NT2/D1 (cell line): ENCODE results near the gene PRRG3.
A peak's percentile ranks its signal among the peaks of the same experiment; 100 is the strongest.

Source experiments
- DNase-seq: peaks from one replicate; pipeline ENCODE4 v3.0.0-alpha.2; 2011; ENCODE audit warnings: low read depth, low spot score
- H3K27me3 ChIP-seq: 2 replicates; pipeline ENCODE4 v1.6.0; 2011; ENCODE audit warnings: mild to moderate bottlenecking; ENCODE audit not compliant: insufficient read length, insufficient read depth
- H3K36me3 ChIP-seq: 2 replicates; pipeline ENCODE4 v1.6.1; 2011; ENCODE audit warnings: mild to moderate bottlenecking, low read length, mixed read lengths; ENCODE audit not compliant: insufficient read depth, insufficient read length
- H3K4me1 ChIP-seq: 2 replicates; pipeline ENCODE4 v1.5.1; 2011; ENCODE audit not compliant: insufficient read depth, insufficient read length
- H3K4me3 ChIP-seq: 2 replicates; pipeline ENCODE4 v1.5.1; 2011; ENCODE audit warnings: low read depth; ENCODE audit not compliant: insufficient read length
- H3K9ac ChIP-seq: 2 replicates; pipeline ENCODE4 v1.6.0; 2011; ENCODE audit warnings: low read depth; ENCODE audit not compliant: insufficient read length
- H3K9me3 ChIP-seq: 2 replicates; pipeline ENCODE4 v1.5.1; 2011; ENCODE audit warnings: mild to moderate bottlenecking, low read length; ENCODE audit not compliant: insufficient read depth
- SUZ12 ChIP-seq: IDR thresholded peaks from 2 replicates; pipeline ENCODE4 v1.6.1; 2011; ENCODE audit not compliant: insufficient read length, insufficient read depth; ENCODE audit errors: extremely low read depth
- YY1 ChIP-seq: IDR thresholded peaks from 2 replicates; pipeline ENCODE4 v1.6.1; 2011; ENCODE audit not compliant: insufficient read length, insufficient read depth
- ZNF274 ChIP-seq: IDR thresholded peaks from 2 replicates; pipeline ENCODE4 v1.6.1; 2011; ENCODE audit warnings: mild to moderate bottlenecking, low read depth, low read length

PRRG3 gene

GRCh38 chrX:151694661-151695582 is at the start of gene PRRG3:
Gene PRRG3 (plus strand): TSS chrX:151695458. CDS start chrX:151698815, 3,357 bp downstream.
- Histone ChIP-seq H3K36me3 (no peaks in the 10 kb centered on the region), H3K9me3 (no peaks in the 10 kb centered on the region), H3K4me1 (no peaks in the 10 kb centered on the region), H3K9ac (no peak within 1 kb of the TSS), H3K4me3 (peak within 1 kb of the TSS; percentile 15), H3K27me3 (no peaks in the 10 kb centered on the region)
- no peak for DNase-seq
- TF ChIP-seq ZNF274 (no peak), YY1 (no peak), SUZ12 (no peak)

GRCh38 chrX:151675121-151675746 is 20.0 kb upstream of the PRRG3 start:
- no peaks in the 10 kb centered on the region for H3K9me3 ChIP-seq
- H3K36me3 ChIP-seq = no peaks in the 10 kb centered on the region
- DNase-seq = no peak
- no peaks in the 10 kb centered on the region for H3K4me1 ChIP-seq
- H3K4me3 ChIP-seq = no peak overlapping the region
- H3K27me3 ChIP-seq = no peaks in the 10 kb centered on the region
- no peak overlapping the region for H3K9ac ChIP-seq
- TF ChIP-seq YY1 = no peak
- no peak for TF ChIP-seq SUZ12

- no peak for DNase-seq
- H3K9me3 ChIP-seq = no peaks in the 10 kb centered on the region
- no peak overlapping the region for H3K9ac ChIP-seq
- H3K4me1 ChIP-seq = no peaks in the 10 kb centered on the region
- H3K4me3 ChIP-seq = no peak overlapping the region
- H3K27me3 ChIP-seq = no peaks in the 10 kb centered on the region
- H3K36me3 ChIP-seq = no peaks in the 10 kb centered on the region
- no peak for TF ChIP-seq YY1
- no peak for TF ChIP-seq SUZ12
- TF ChIP-seq ZNF274 = no peak
These were observed 19.1 kb upstream of the PRRG3 start for GRCh38 chrX:151676196-151676595.

DNA sequence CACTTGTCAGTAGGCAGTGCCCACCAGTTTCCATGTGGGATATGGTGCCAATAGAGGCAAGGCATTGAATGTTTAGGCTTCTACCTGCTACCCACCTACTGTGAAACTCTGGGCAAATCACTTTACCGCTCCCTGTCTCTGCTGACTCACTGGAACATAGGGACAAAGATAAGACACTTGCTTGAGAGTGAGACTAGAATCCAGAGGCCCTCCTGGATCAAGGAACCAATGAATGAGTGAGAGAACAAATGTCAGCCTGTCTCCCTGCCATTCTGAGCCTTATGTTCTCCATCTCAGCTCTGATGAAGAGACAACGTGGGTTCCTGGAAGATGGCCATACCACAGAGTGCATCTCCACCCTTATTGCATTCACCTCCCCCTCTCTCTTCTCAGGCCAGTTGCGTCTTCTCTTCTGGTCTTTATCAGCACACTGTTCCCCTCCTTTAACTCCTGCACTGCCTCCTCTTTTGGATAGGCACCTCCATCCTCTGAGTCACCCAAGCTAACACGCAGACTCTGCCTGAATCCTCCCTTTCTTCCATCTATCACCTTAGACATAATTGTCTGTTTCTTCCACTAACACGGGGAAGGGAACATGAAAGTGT is 15.4 kb upstream of the PRRG3 start:
- no peak for DNase-seq
- no peaks in the 10 kb centered on the region for H3K9me3 ChIP-seq
- H3K4me1 ChIP-seq = no peaks in the 10 kb centered on the region
- TF ChIP-seq ZNF274 = no peak
- no peak for TF ChIP-seq SUZ12
- H3K9ac ChIP-seq = no peak overlapping the region
- no peak overlapping the region for H3K4me3 ChIP-seq
- H3K36me3 ChIP-seq = no peaks in the 10 kb centered on the region
- H3K27me3 ChIP-seq = no peaks in the 10 kb centered on the region

GRCh38 chrX:151680805-151681204 is 14.5 kb upstream of the PRRG3 start:
- H3K4me3 ChIP-seq = no peak overlapping the region
- H3K4me1 ChIP-seq = no peaks in the 10 kb centered on the region
- no peaks in the 10 kb centered on the region for H3K27me3 ChIP-seq
- H3K9ac ChIP-seq = no peak overlapping the region
- no peaks in the 10 kb centered on the region for H3K36me3 ChIP-seq
- no peaks in the 10 kb centered on the region for H3K9me3 ChIP-seq
- peak; percentile 43 for DNase-seq
- TF ChIP-seq SUZ12 = no peak
- TF ChIP-seq YY1 = no peak
- TF ChIP-seq ZNF274 = no peak

- no peak for DNase-seq
- Histone ChIP-seq H3K4me3 (no peak overlapping the region), H3K9me3 (no peaks in the 10 kb centered on the region), H3K9ac (no peak overlapping the region), H3K36me3 (no peaks in the 10 kb centered on the region), H3K4me1 (no peaks in the 10 kb centered on the region), H3K27me3 (no peaks in the 10 kb centered on the region)
- TF ChIP-seq ZNF274 = no peak
- no peak for TF ChIP-seq YY1
- no peak for TF ChIP-seq SUZ12
These were observed 7.6 kb upstream of the PRRG3 start for GRCh38 chrX:151687635-151688034.

DNA sequence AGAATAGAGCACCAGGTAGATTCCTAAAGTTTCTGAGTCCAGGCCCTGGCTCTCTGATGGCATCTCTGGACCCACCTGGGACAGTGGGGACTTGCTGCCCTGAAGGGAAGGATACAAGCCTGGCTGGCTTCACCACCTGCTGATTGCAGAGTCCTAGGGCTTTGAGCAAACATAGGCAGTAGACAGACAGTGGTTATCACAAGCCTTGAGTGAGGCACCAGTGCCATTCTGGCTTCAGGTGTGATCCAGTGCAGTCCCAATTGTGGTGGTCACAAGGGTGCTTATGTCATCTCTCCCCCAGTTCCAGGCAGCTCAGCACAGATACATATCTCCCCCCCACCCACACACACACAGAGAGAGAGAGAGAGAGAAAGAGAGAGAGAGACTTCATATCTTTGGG is 6.6 kb upstream of the PRRG3 start:
- H3K9ac ChIP-seq = no peak overlapping the region
- DNase-seq = no peak
- no peaks in the 10 kb centered on the region for H3K27me3 ChIP-seq
- H3K4me3 ChIP-seq = no peak overlapping the region
- no peaks in the 10 kb centered on the region for H3K36me3 ChIP-seq
- TF ChIP-seq YY1 (no peak), SUZ12 (no peak), ZNF274 (no peak)
- H3K9me3 ChIP-seq = no peaks in the 10 kb centered on the region
- no peaks in the 10 kb centered on the region for H3K4me1 ChIP-seq
